ENCODE data around the gene TTC21A.

The TTC21A gene

GRCh38 chr3:39103324-39103693, 4.2 kb upstream of the TTC21A start:
- Mint-ChIP-seq H3K27me3 (no peaks in the 10 kb centered on the region), H3K36me3 (ENCODE audit: low read depth) (peaks cover 30% of the 10 kb centered on the region), H3K4me3 (no peak overlapping the region), H3K9me3 (no peaks in the 10 kb centered on the region), H3K27ac (peak overlapping the region; percentile 74), H3K4me1 (ENCODE audit: low read depth) (peaks cover 50% of the 10 kb centered on the region)
- no peak for DNase-seq

DNA sequence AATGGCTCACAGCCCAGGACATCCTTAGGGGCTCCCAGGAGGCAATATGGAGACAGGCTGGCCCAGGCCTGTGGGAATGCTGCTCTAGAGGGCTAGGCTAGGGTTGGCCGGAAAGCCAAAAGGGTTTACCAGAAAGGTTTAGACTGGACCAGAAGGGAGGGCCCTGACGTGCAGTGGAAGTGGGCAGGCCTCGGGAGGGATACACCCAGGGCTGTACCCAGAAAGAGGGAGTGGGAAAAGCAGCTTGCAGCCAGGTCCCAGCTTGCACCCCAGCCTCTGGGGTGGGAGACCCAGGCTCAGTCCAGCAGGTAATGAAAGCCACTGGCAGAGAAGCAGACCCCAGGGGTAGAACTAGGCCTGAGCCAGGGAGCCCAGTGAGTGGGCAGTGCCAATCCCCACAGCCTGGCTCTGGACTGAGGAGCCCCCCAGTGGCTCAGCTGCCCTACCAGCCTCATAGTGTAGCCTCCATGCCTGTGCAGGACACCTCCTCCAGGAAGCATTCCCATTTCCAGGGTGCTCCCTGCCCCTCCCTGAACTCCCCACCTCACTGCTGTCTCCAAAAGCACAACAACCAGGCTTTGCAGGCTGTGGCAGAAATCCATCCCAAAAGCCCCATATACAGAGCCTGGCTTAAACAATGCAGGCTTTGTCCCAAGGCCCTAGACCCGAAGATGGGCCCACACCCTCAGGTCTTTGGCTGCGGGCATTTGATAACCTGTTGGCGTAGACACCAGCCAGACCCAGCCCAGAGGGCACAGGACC, 3.5 kb upstream of the TTC21A start:
- H3K4me3 Mint-ChIP-seq: no peak overlapping the region
- H3K27me3 Mint-ChIP-seq: no peaks in the 10 kb centered on the region
- no peaks in the 10 kb centered on the region for H3K9me3 Mint-ChIP-seq
- peak overlapping the region; percentile 74 for H3K27ac Mint-ChIP-seq
- DNase-seq: no peak
- peaks cover 57% of the 10 kb centered on the region for H3K4me1 Mint-ChIP-seq (ENCODE audit: low read depth)
- H3K36me3 Mint-ChIP-seq (ENCODE audit: low read depth): peaks cover 25% of the 10 kb centered on the region

DNA sequence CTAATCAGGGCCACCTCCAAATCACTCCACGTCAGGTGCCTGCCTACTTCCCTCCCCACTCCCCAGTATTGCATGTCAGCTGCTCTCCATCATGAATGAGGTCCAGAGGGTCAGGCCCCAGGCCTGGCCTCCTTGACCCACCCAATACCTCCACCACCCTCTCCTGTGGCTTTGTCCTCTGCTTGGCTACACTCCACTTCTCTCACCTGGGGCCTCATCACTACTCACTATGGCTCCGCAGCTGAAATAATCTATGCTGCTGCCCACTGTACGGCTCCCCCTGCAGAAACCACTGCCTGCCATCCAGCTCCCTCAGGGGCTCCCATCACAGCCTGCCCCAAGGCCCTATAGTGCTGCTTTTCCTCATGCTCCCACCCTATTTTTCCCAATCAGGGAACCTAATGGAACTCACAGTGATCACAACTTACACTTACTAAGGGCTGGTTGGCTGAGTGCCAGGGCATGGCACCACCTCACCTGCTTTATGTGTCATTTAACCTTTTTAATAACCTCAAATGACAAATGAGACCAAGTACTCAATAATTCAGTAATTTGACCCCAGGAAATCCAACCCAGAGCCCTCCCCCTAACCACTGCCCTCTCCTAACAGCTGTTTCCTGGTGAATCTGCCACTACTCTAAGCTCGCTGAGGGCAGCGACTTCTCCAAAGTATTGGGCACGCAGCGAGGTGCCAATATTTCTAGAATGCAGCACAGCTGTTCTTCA, 2.4 kb upstream of the TTC21A start:
- H3K27me3 Mint-ChIP-seq: no peaks in the 10 kb centered on the region
- peak overlapping the region; percentile 88 for H3K4me3 Mint-ChIP-seq
- H3K27ac Mint-ChIP-seq: peak overlapping the region; percentile 28
- no peak for DNase-seq
- peaks cover 59% of the 10 kb centered on the region for H3K4me1 Mint-ChIP-seq (ENCODE audit: low read depth)
- no peaks in the 10 kb centered on the region for H3K9me3 Mint-ChIP-seq
- H3K36me3 Mint-ChIP-seq (ENCODE audit: low read depth): peaks cover 15% of the 10 kb centered on the region

- Mint-ChIP-seq H3K9me3 (no peaks in the 10 kb centered on the region), H3K4me1 (ENCODE audit: low read depth) (peaks cover 59% of the 10 kb centered on the region), H3K36me3 (ENCODE audit: low read depth) (peaks cover 12% of the 10 kb centered on the region), H3K4me3 (peak overlapping the region; percentile 88), H3K27me3 (no peaks in the 10 kb centered on the region), H3K27ac (peak overlapping the region; percentile 79)
- no peak for DNase-seq
These were observed 1.8 kb upstream of the TTC21A start for GRCh38 chr3:39105687-39106063.

- H3K9me3 Mint-ChIP-seq: no peaks in the 10 kb centered on the region
- peak overlapping the region; percentile 79 for H3K27ac Mint-ChIP-seq
- H3K4me1 Mint-ChIP-seq (ENCODE audit: low read depth): peaks cover 58% of the 10 kb centered on the region
- no peak for DNase-seq
- H3K27me3 Mint-ChIP-seq: no peaks in the 10 kb centered on the region
- H3K36me3 Mint-ChIP-seq (ENCODE audit: low read depth): peaks cover 8% of the 10 kb centered on the region
- peak overlapping the region; percentile 88 for H3K4me3 Mint-ChIP-seq
These were observed 1.1 kb upstream of the TTC21A start for GRCh38 chr3:39106281-39106811.

DNA sequence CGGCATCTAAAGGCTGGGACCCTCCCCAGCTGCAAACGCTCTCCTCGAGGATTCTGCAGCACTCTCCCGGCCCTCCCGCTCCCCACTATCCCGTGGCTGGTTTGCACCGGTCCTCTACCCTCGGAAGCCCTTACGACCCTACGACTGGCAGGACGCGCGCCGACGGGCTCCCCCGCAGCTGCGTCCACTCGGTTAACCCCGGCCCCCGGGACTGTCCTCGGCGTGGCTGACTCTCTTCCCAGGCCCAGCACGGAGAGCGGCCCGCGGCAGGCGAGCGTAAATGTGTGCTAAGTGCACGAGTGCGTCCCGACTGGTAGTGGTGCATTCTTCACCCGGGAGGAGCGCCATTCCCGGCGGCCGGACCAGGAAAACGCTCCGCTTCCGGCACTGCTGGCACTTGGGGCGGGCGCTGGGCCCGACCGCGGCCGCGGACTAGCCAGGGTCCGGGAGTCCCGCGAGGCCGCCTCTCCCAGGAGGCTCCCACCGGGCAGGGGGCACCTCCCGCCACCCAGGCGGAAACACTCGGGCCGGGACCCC, 561 bp upstream of the TTC21A start:
- Mint-ChIP-seq H3K4me3 (peak overlapping the region; percentile 88), H3K27ac (peak overlapping the region; percentile 79), H3K36me3 (ENCODE audit: low read depth) (peaks cover 8% of the 10 kb centered on the region), H3K4me1 (ENCODE audit: low read depth) (peaks cover 54% of the 10 kb centered on the region), H3K9me3 (no peaks in the 10 kb centered on the region), H3K27me3 (no peaks in the 10 kb centered on the region)
- no peak for DNase-seq

DNA sequence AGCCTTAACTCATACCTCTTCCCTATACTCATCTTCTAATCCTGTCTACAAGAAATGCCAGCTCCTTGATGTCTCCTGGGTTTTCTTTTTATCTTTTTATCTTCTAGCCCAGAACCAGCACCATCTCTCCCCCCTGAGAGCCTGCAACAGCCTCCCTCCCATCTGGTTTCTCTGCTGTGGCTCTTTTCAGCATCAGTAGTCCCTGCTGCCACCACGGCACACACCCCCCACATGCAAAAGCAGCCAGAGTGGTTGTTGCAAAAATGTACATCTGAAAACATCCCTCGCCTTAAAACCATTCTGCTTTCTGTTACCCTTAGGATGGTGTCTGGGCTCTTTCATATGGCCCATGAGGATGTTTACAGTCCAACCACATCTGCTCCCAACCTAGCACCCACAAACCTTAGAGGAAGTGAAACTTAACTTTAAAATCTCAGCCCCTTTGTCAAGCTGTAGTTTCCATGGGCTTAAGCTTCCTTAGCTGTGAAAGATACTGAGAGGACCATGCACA, 775 bp downstream of the TTC21A start:
- Mint-ChIP-seq H3K9me3 (no peaks in the 10 kb centered on the region), H3K27ac (peak overlapping the region; percentile 85), H3K4me3 (peak overlapping the region; percentile 93), H3K27me3 (no peaks in the 10 kb centered on the region), H3K36me3 (ENCODE audit: low read depth) (peaks cover 8% of the 10 kb centered on the region), H3K4me1 (ENCODE audit: low read depth) (peaks cover 45% of the 10 kb centered on the region)
- no peak for DNase-seq

- no peak overlapping the region for H3K27ac Mint-ChIP-seq
- DNase-seq: no peak
- H3K9me3 Mint-ChIP-seq: no peaks in the 10 kb centered on the region
- no peaks in the 10 kb centered on the region for H3K27me3 Mint-ChIP-seq
- no peak overlapping the region for H3K4me3 Mint-ChIP-seq
- H3K36me3 Mint-ChIP-seq (ENCODE audit: low read depth): peaks cover 8% of the 10 kb centered on the region
- peaks cover 39% of the 10 kb centered on the region for H3K4me1 Mint-ChIP-seq (ENCODE audit: low read depth)
These were observed 1.6 kb downstream of the TTC21A start for GRCh38 chr3:39109086-39109485.

GRCh38 chr3:39110041-39110639, 2.7 kb downstream of the TTC21A start:
- no peak overlapping the region for H3K27ac Mint-ChIP-seq

DNA sequence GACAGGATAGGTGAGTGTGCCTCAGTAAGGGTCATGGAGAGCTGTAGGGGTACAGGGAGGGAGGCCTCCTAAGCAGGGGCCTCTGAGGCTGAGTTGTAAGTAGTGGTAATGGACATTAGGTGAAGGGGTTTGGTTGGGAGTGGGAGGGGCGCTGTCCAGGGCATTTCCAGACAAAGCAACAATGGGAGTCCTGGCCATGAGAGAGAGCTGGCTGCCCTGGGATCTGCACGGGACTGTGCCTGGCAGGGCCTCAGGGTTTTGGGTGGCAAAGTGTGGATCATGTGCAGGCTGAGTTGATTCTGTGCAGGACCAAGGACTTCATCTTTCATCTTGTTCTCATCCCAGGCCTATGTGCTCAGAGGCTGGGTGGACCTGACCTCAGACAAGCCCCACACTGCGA, 4.6 kb downstream of the TTC21A start:
- no peak overlapping the region for H3K4me3 Mint-ChIP-seq
- H3K27me3 Mint-ChIP-seq: no peaks in the 10 kb centered on the region
- no peak for DNase-seq
- H3K36me3 Mint-ChIP-seq (ENCODE audit: low read depth): peaks cover 5% of the 10 kb centered on the region
- no peaks in the 10 kb centered on the region for H3K9me3 Mint-ChIP-seq
- H3K27ac Mint-ChIP-seq: no peak overlapping the region
- peaks cover 17% of the 10 kb centered on the region for H3K4me1 Mint-ChIP-seq (ENCODE audit: low read depth)

More at GRCh38 chr3:39110041-39110639, 2.7 kb downstream of the TTC21A start:
- peaks cover 8% of the 10 kb centered on the region for H3K36me3 Mint-ChIP-seq (ENCODE audit: low read depth)
- DNase-seq: no peak
- H3K9me3 Mint-ChIP-seq: no peaks in the 10 kb centered on the region
- no peak overlapping the region for H3K4me3 Mint-ChIP-seq
- H3K4me1 Mint-ChIP-seq (ENCODE audit: low read depth): peaks cover 34% of the 10 kb centered on the region
- no peaks in the 10 kb centered on the region for H3K27me3 Mint-ChIP-seq

DNA sequence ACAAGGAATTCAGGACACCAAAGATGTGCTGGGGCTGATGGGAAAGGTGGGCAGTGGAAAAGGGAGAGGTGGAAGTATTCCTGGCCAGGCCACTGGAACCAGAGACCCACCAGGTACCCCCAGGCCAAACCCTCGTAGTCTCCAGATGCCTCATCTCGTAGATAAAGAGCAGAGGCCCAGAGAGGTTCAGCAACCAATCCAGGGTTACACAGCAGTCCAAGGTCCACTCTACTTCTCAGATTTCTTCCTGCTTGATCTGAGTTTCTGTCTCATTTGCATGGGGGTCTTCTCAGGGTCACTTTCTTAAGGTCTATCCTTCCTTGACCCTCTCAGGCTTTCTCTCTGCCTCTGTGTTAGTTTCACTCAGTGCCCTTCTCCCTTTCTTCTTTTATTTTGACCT, 5.1 kb downstream of the TTC21A start:
- H3K36me3 Mint-ChIP-seq (ENCODE audit: low read depth): peaks cover 4% of the 10 kb centered on the region
- peaks cover 17% of the 10 kb centered on the region for H3K4me1 Mint-ChIP-seq (ENCODE audit: low read depth)
- no peaks in the 10 kb centered on the region for H3K9me3 Mint-ChIP-seq
- DNase-seq: no peak
- no peaks in the 10 kb centered on the region for H3K27me3 Mint-ChIP-seq
- no peak overlapping the region for H3K4me3 Mint-ChIP-seq
- no peak overlapping the region for H3K27ac Mint-ChIP-seq

DNA sequence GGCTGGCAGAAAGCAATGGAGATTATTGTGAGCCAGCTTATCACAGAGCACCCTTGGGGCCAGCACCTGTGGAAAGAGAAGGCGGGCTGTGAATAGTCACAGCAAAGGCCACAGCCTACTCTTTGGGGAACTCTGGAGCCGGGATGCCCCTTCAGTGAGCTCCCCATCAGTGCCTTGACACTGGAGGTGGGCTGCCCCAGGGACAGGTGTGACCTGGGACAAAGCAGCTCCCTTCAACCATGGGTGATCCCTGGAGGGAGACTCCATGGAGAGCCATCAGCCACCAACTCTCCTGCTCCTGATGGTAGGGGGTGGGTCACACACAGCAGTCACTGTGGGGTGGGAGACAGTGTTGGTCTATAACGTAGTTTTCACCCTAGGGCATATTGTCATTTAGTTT, 5.8 kb downstream of the TTC21A start:
- no peaks in the 10 kb centered on the region for H3K27me3 Mint-ChIP-seq
- H3K36me3 Mint-ChIP-seq (ENCODE audit: low read depth): no peaks in the 10 kb centered on the region
- no peaks in the 10 kb centered on the region for H3K9me3 Mint-ChIP-seq

GRCh38 chr3:39114456-39114855, 7.0 kb downstream of the TTC21A start:
- Mint-ChIP-seq H3K27me3 (no peaks in the 10 kb centered on the region), H3K4me1 (ENCODE audit: low read depth) (no peaks in the 10 kb centered on the region), H3K27ac (no peak overlapping the region), H3K9me3 (no peaks in the 10 kb centered on the region), H3K36me3 (ENCODE audit: low read depth) (no peaks in the 10 kb centered on the region), H3K4me3 (no peak overlapping the region)
- no peak for DNase-seq

More for the DNA sequence above, 5.8 kb downstream of the TTC21A start:
- DNase-seq: no peak
- H3K4me3 Mint-ChIP-seq: no peak overlapping the region
- no peak overlapping the region for H3K27ac Mint-ChIP-seq
- peaks cover 9% of the 10 kb centered on the region for H3K4me1 Mint-ChIP-seq (ENCODE audit: low read depth)

DNA sequence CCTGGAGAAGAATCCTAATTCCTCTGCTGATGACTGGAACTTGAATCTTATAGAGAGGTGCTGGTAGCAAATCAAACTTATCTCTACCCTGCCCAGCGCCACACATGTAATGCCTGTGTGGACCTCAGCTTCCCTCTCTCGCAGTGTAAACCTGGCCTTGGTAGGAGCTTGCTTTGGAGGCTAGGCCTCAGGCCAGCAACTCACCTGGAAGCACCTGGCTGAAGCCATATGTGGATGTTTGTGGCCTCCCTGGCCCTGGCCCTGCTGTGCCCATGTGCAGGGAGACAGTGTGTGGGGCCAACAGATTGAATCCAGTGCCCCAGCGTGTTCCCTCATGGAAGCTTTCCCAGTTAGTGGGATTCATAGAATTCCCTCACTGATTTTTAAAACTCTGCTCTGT, 8.4 kb downstream of the TTC21A start:
- Mint-ChIP-seq H3K36me3 (ENCODE audit: low read depth) (no peaks in the 10 kb centered on the region), H3K27me3 (no peaks in the 10 kb centered on the region), H3K9me3 (no peaks in the 10 kb centered on the region), H3K27ac (no peak overlapping the region), H3K4me1 (ENCODE audit: low read depth) (no peaks in the 10 kb centered on the region), H3K4me3 (no peak overlapping the region)
- DNase-seq: no peak

All from activated T-cell treated with anti-CD3 and anti-CD28 coated beads, Interleukin-2, amount 50 U/mL, for 24 hours (primary cell).